GM19023 (cell line): ENCODE results near the gene CBLN3.

ENCODE experiments used
- ATAC-seq: cut with Tn5 transposase; IDR thresholded peaks from one replicate; pipeline ENCODE4 v1.9.1; 2021; ENCODE audit warnings: mild to moderate bottlenecking, moderate library complexity; ENCODE audit not compliant: unreplicated experiment

The CBLN3 gene

GRCh38 chr14:24439830-24440605 is 10.6 kb upstream of the CBLN3 start:
- no peak for ATAC-seq

GRCh38 chr14:24439257-24439656 is 9.8 kb upstream of the CBLN3 start:
- no peak for ATAC-seq

GRCh38 chr14:24438223-24439097 is 9.0 kb upstream of the CBLN3 start:
- no peak for ATAC-seq

- no peak for ATAC-seq
These were observed 8.2 kb upstream of the CBLN3 start for GRCh38 chr14:24437736-24438067.

- no peak for ATAC-seq
These were observed 7.7 kb upstream of the CBLN3 start for GRCh38 chr14:24437020-24437735.

GRCh38 chr14:24436355-24437019 is 7.0 kb upstream of the CBLN3 start:
- no peak for ATAC-seq

GRCh38 chr14:24435998-24436354 is 6.5 kb upstream of the CBLN3 start:
- no peak for ATAC-seq

- no peak for ATAC-seq
These were observed 5.8 kb upstream of the CBLN3 start for GRCh38 chr14:24435192-24435810.

- ATAC-seq: no peak
These were observed 5.2 kb upstream of the CBLN3 start for GRCh38 chr14:24434676-24435075.

GRCh38 chr14:24434036-24434435 is 4.6 kb upstream of the CBLN3 start:
- no peak for ATAC-seq

- ATAC-seq: no peak
These were observed 3.0 kb upstream of the CBLN3 start for GRCh38 chr14:24432259-24433131.

GRCh38 chr14:24431569-24432258 is 2.2 kb upstream of the CBLN3 start:
- peak; percentile 48 for ATAC-seq

- peak; percentile 30 for ATAC-seq
These were observed 1.5 kb upstream of the CBLN3 start for GRCh38 chr14:24430682-24431568.

GRCh38 chr14:24430143-24430681 is 744 bp upstream of the CBLN3 start:
- peak; percentile 68 for ATAC-seq

- no peak for ATAC-seq
These were observed 657 bp downstream of the CBLN3 start for GRCh38 chr14:24428628-24429394.

GRCh38 chr14:24427537-24428508 is 1.6 kb downstream of the CBLN3 start:
- ATAC-seq: no peak
